IPS-15b (cell line): ENCODE results near the gene ROBO3.

ENCODE experiments used
- H3K27me3 ChIP-seq: one replicate; pipeline ENCODE4 v1.6.1; 2013; ENCODE audit warnings: low read length; ENCODE audit not compliant: control insufficient read depth, insufficient read depth
- H3K36me3 ChIP-seq: one replicate; pipeline ENCODE4 v1.6.1; 2013; ENCODE audit warnings: low read length; ENCODE audit not compliant: control insufficient read depth, insufficient read depth
- H3K4me1 ChIP-seq: one replicate; pipeline ENCODE4 v1.6.1; 2013; ENCODE audit warnings: mild to moderate bottlenecking, low read length; ENCODE audit not compliant: control insufficient read depth, insufficient read depth
- H3K4me3 ChIP-seq: one replicate; pipeline ENCODE4 v1.5.1; 2013; ENCODE audit warnings: low read depth, low read length
- H3K9ac ChIP-seq: one replicate; pipeline ENCODE4 v1.6.1; 2013; ENCODE audit warnings: low read depth, mild to moderate bottlenecking, low read length
- H3K9me3 ChIP-seq: one replicate; pipeline ENCODE4 v1.6.1; 2013; ENCODE audit warnings: mild to moderate bottlenecking, low read length; ENCODE audit not compliant: control insufficient read depth, insufficient read depth

The ROBO3 gene

DNA sequence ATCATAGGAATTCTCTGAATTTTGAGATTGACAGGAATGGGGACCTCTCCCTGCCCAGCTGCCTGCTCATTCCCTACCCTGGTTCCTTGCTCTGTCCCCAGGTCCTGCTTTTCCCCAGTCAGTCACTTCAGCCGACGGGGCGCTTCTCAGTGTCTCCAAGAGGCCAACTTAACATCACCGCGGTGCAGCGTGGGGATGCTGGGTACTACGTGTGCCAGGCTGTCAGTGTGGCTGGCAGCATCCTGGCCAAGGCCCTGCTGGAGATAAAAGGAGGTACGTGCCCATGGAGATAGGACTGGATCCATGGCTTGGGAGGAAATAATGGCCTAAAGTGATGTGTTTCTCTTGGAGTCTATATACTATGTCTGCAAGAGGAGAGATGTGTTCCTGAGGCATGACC lies 7.0 kb downstream of the ROBO3 start:
- no peak overlapping the region for H3K9ac ChIP-seq
- peaks cover 87% of the 10 kb centered on the region for H3K27me3 ChIP-seq
- H3K4me3 ChIP-seq: no peak overlapping the region
- no peaks in the 10 kb centered on the region for H3K9me3 ChIP-seq
- peaks cover 3% of the 10 kb centered on the region for H3K4me1 ChIP-seq
- no peaks in the 10 kb centered on the region for H3K36me3 ChIP-seq

DNA sequence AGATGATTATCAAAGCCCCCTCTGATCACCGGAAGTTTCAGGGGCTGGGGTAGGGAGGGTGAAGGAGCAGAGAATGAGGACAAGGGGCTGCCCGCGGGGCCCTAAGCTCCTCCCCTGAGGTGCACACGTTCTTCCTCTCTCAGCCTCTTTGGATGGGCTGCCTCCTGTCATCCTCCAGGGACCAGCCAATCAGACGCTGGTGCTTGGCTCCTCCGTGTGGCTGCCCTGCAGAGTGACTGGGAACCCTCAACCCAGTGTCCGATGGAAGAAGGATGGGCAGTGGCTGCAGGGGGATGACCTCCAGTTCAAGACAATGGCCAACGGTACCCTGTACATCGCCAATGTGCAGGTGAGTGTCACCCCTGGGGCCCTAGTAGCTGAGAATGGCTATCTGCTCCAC lies 7.5 kb downstream of the ROBO3 start:
- H3K4me1 ChIP-seq: no peaks in the 10 kb centered on the region
- no peaks in the 10 kb centered on the region for H3K36me3 ChIP-seq
- H3K9ac ChIP-seq: no peak overlapping the region
- no peak overlapping the region for H3K4me3 ChIP-seq
- H3K27me3 ChIP-seq: peaks cover 84% of the 10 kb centered on the region
- H3K9me3 ChIP-seq: no peaks in the 10 kb centered on the region

DNA sequence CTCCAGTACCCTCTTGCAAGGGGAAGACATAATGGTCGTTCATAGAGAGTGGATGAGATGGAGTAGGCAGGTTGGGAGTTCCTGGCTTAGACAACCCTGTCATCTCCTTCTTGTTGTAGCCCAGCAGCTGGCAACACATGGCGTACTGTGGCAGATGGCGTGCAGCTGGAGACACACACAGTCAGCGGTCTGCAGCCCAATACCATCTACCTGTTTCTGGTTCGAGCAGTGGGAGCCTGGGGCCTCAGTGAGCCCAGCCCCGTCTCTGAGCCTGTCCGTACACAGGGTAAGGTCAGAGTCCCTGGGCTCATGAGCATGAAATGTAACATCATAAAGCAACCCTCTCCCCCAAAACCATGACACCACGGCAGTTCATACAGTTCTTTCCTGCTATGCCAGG lies 8.7 kb downstream of the ROBO3 start:
- no peaks in the 10 kb centered on the region for H3K36me3 ChIP-seq
- H3K9ac ChIP-seq: no peak overlapping the region
- H3K27me3 ChIP-seq: peaks cover 80% of the 10 kb centered on the region
- peaks cover 4% of the 10 kb centered on the region for H3K4me1 ChIP-seq
- no peaks in the 10 kb centered on the region for H3K9me3 ChIP-seq
- H3K4me3 ChIP-seq: no peak overlapping the region

DNA sequence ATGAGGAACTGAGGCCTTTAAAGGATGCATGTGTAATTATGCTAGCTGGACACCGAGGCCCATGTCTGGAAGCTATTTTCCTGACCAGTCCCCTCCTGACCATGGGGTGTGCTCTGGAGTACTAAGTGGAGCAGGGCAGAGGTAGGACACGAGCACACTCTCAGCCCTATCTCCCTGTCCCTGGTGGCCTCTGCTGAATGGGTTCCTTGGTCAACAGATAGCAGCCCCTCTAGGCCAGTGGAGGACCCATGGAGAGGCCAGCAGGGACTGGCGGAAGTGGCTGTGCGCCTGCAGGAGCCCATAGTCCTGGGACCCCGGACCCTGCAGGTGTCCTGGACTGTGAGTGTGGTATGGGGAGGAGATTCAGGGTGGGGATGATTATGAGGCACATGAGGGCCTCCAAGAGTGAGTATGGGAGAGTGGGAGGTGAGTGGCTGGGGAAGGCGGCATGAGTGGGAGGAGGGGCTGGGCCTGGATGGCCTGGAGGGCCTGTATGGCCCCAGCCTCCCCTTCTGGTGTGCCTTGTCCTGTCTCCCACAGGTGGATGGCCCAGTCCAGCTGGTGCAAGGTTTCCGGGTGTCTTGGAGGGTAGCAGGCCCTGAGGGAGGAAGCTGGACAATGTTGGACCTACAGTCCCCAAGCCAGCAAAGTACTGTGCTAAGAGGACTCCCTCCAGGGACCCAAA lies 9.5 kb downstream of the ROBO3 start:
- Histone ChIP-seq H3K4me3 (no peak overlapping the region), H3K27me3 (peaks cover 73% of the 10 kb centered on the region), H3K9ac (no peak overlapping the region), H3K4me1 (peaks cover 4% of the 10 kb centered on the region), H3K36me3 (no peaks in the 10 kb centered on the region), H3K9me3 (no peaks in the 10 kb centered on the region)

DNA sequence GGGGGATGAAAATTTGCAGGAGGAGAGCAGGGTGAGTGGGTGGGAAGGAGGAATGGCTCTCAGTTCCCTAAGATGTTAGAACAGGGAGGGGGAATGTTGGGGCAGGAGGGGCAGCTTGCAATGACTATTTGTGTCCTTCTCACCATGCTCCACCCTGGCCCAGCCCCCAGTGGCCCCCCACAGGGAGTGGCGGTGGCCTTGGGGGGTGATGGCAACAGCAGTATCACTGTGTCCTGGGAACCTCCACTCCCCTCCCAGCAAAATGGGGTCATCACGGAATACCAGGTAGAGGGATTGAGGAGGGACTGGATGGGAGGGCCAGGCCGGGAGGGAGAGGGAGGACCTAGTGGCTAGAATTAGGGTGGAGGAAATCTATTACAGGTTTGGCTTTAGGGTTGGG lies 10.2 kb downstream of the ROBO3 start:
- no peaks in the 10 kb centered on the region for H3K9me3 ChIP-seq
- H3K36me3 ChIP-seq: no peaks in the 10 kb centered on the region
- peak overlapping the region; percentile 79 for H3K4me3 ChIP-seq
- peaks cover 4% of the 10 kb centered on the region for H3K4me1 ChIP-seq
- no peak overlapping the region for H3K9ac ChIP-seq
- peaks cover 66% of the 10 kb centered on the region for H3K27me3 ChIP-seq

DNA sequence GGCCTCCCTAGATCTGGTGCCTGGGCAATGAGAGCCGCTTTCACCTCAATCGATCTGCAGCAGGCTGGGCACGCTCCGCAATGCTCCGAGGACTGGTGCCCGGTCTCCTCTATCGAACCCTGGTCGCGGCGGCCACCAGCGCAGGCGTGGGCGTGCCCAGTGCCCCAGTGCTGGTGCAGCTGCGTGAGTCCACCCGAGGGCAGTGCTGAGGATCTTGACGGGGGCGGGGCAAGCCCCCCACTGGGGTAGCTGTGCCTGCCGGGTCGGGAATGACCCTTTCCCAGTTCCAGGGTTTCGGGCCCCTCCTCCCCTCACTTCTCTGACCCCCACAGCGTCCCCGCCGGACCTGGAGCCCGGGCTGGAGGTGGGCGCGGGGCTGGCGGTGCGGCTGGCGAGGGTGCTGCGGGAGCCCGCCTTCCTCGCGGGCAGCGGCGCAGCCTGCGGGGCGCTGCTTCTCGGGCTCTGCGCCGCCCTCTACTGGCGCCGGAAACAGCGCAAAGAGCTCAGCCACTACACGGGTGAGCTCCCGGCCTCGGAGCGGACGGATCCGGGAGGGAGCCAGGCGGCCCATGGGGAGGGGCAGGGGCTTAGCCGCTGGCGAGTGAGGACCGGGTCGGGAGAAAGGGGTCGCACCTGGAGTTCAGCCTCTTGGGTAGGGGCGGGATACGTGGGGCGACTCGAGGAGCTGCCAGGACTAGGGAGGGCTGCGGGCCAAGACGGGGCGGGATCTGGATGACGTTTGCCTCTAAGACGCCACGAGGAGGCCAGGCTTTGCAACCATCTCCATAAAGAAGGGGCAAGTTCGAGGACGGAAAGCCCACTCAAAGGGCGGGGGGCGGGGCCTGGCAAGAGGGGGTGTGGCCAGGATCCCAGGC lies 10.9 kb downstream of the ROBO3 start:
- Histone ChIP-seq H3K27me3 (peaks cover 58% of the 10 kb centered on the region), H3K9ac (peak overlapping the region; percentile 76), H3K9me3 (no peaks in the 10 kb centered on the region), H3K4me1 (peaks cover 4% of the 10 kb centered on the region), H3K4me3 (peak overlapping the region; percentile 79), H3K36me3 (no peaks in the 10 kb centered on the region)

DNA sequence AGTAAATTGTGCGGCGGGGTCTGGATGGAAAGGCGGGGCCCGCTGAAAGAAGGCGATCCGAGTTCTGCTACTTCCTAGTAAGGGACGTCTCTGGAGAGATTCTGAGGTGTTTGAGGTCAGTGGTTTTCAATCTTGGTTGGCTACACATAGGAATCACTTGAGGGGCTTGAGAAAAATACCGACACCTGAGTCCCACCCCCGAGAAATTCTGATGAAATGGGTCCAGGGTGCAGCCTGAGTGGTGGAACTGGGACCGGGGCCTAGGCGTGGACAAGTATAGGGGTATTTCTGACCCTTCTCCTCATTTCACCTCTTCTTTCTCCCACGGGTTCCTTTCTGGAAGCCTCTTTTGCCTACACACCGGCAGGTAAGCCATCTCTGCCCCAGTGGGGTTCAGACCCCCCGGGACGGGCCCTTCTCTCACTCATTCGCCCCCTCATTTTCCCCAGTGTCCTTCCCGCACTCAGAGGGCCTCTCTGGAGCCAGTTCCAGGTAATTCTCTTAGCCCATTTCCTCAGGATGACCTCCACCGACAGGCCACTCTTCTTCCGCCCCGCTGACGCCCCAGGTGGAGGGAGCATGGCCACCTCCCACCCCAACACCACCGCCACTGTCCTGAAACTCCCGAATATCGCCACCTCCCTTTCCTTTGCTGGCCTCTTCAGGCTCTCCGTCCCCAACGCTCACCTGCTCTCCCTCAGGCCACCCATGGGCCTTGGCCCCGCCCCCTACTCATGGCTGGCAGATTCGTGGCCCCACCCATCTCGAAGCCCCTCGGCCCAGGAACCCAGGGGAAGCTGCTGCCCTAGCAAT lies 11.8 kb downstream of the ROBO3 start:
- Histone ChIP-seq H3K9ac (peak overlapping the region; percentile 47), H3K9me3 (no peaks in the 10 kb centered on the region), H3K4me3 (peak overlapping the region; percentile 79), H3K36me3 (no peaks in the 10 kb centered on the region), H3K4me1 (peaks cover 4% of the 10 kb centered on the region), H3K27me3 (peaks cover 50% of the 10 kb centered on the region)

DNA sequence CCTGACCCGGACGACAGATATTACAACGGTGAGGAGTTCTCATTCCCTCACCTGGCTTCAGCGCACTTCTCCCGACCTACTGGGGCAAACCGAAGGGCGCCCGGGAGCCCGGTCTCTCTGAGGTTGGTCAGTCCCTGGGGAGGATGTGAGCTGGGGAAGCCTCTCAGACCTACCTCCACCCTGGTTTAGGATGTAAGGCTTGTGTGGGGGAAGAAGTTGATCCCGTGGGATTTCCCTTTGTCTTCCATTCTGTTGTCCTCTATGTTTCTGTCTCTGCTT lies 12.3 kb downstream of the ROBO3 start:
- H3K4me3 ChIP-seq: peak overlapping the region; percentile 79
- H3K27me3 ChIP-seq: peaks cover 44% of the 10 kb centered on the region

DNA sequence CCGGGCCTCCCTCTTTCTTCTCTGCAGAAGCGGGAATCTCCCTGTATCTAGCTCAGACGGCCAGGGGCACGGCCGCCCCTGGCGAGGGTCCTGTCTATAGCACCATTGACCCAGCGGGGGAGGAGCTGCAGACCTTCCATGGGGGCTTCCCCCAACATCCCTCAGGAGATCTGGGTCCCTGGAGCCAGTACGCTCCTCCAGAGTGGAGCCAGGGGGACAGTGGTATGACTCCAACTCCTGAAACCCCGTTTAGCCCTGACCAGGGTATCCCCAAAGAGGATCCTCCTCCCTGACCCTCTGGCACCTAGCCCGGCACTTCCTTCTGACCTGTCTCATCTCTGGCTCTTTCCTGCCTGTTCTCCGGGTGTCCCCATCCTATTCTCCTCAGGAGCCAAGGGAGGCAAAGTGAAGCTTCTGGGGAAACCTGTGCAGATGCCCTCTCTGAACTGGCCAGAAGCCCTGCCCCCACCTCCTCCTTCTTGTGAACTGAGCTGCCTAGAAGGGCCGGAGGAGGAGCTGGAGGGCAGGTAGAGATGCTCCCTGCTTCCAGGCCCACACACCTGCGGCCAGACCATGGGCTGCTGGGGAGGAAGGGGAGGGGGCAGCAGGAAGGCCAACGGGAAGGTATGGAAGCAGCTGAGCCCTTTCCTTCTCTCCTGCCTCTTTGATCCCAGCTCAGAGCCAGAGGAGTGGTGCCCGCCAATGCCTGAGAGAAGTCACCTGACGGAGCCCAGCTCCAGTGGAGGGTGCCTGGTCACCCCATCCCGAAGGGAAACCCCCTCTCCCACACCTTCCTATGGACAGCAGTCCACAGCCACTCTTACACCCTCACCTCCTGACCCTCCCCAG lies 12.9 kb downstream of the ROBO3 start:
- no peak overlapping the region for H3K4me3 ChIP-seq
- peaks cover 4% of the 10 kb centered on the region for H3K4me1 ChIP-seq
- H3K27me3 ChIP-seq: peaks cover 39% of the 10 kb centered on the region
- H3K9me3 ChIP-seq: no peaks in the 10 kb centered on the region
- H3K9ac ChIP-seq: no peak overlapping the region
- H3K36me3 ChIP-seq: no peaks in the 10 kb centered on the region

More for the DNA sequence above, 12.3 kb downstream of the ROBO3 start:
- Histone ChIP-seq H3K9me3 (no peaks in the 10 kb centered on the region), H3K36me3 (no peaks in the 10 kb centered on the region), H3K4me1 (peaks cover 4% of the 10 kb centered on the region), H3K9ac (no peak overlapping the region)

DNA sequence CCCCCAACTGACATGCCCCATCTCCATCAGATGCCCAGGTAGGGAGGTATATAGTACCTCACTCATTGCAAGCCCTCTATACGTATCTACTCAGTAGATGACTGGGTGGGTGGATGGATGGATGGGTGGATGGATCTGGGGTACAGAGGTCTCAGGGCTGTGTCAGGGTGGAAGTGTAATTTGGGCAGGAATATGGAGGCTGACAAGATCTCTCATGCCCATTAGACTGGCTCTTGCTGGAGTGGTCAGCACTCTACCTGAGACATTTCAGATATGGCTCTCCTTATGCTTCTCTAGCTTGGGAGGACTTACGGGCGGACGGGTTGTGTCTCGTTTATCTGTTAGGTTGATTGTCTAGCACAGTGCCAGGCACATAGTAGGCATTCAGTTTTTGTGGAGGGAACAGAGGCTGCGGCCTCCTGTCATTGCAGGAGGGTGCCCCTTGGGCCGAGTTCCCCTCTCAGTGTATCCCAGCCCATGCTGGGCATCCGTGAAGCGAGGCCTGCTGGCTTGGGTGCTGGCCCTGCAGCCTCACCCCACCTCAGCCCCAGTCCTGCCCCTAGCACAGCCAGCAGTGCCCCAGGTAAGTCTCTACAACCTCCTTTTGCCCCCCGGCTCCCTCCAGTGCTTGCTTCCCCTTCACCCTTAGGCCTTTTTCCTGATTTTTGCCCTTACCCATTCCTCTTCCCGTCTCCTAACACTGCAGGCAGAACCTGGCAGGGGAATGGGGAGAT lies 13.7 kb downstream of the ROBO3 start:
- peaks cover 4% of the 10 kb centered on the region for H3K4me1 ChIP-seq
- no peak overlapping the region for H3K4me3 ChIP-seq
- no peaks in the 10 kb centered on the region for H3K36me3 ChIP-seq
- peaks cover 31% of the 10 kb centered on the region for H3K27me3 ChIP-seq
- H3K9me3 ChIP-seq: no peaks in the 10 kb centered on the region
- no peak overlapping the region for H3K9ac ChIP-seq
